Measurements from ENCODE around the gene NSA2. TPM values are rescaled to one million over a fixed set of nuclear protein-coding genes. Genes with fewer than 3 reads are reported as not detected.

The NSA2 gene
- total and polyA plus RNA-seq, 2 of the 13 experiments (the other 11 are each of a cell fraction or from before 2014, with no cell fraction given): 33.0 to 101 TPM

- no peak overlapping the region for H3K9ac ChIP-seq (ENCODE audit: insufficient read depth, low read depth, low read length)
- no peaks in the 10 kb centered on the region for H3K27me3 ChIP-seq (ENCODE audit: control insufficient read depth in 1 of 2, insufficient read depth in 2 of 2, low read length in 2 of 2)
- H4K20me1 ChIP-seq (ENCODE audit: insufficient read depth, low read length): no peaks in the 10 kb centered on the region
- FAIRE-seq (no peak), ATAC-seq (peak; percentile 38), DNase-seq (ENCODE audit: low spot score) (peak; percentile 3)
- no TSS peak for BruUV-seq (replicated peaks)
- 99% methylated on average over 16 of the region's 21 CpGs for WGBS (ENCODE audit: low lambda C conversion rate)
- intact Hi-C loops (cut with micrococcal nuclease; ENCODE audit: unreplicated experiment): no loop called here
- H3K27ac ChIP-seq (ENCODE audit: extremely low read length, insufficient read depth, low read length): no peak overlapping the region
- in situ Hi-C loops (cut with HindIII; ENCODE audit: extremely low pct_ligation_motif_present, low pct_unique_long_range_greater_than_20kb): no loop called here
- no peak overlapping the region for H3K4me3 ChIP-seq (replicated peaks in 1 of 3; ENCODE audit: insufficient read depth in 1 of 3, low read depth in 2 of 3, low read length in 3 of 3)
- ChIA-PET POLR2A (no interaction called here), CTCF (ENCODE audit: low intra/inter-chr PET ratio, low total read pairs) (no interaction called here)
- no peak overlapping the region for H3K4me2 ChIP-seq (ENCODE audit: low read depth, low read length)
- H2AFZ ChIP-seq (ENCODE audit: low read length): no peak overlapping the region
- H3K9me3 ChIP-seq (ENCODE audit: low read length): no peaks in the 10 kb centered on the region
- H3K79me2 ChIP-seq (ENCODE audit: insufficient read depth, low read length): no peaks in the 10 kb centered on the region
- no peaks in the 10 kb centered on the region for H3K4me1 ChIP-seq (ENCODE audit: insufficient read depth, low read length)
- TF ChIP-seq ZBTB33 (CRISPR knock-in tag; IDR thresholded peaks at IDR 0.05): 0 out of 2 replicates have a peak, but pooled peaks have one; percentile 33
- no peak for TF ChIP-seq ZNF567 (CRISPR knock-in tag; IDR thresholded peaks at IDR 0.05; ENCODE audit: borderline replicate concordance)
- peak; percentile 25; the same call in 1 of the 2 replicates for TF ChIP-seq ZNF687 (CRISPR knock-in tag; IDR thresholded peaks at IDR 0.05)
- no peak for TF ChIP-seq HDAC6 (IDR thresholded peaks at IDR 0.05; ENCODE audit: low read depth, low read length)
- peaks cover 25 to 68% of the 10 kb centered on the region in 2 experiments for H3K36me3 ChIP-seq (replicated peaks in 1 of 2; ENCODE audit: control insufficient read depth in 1 of 2, insufficient read depth in 2 of 2, low read length in 2 of 2)
Measured at GRCh38 chr5:74798977-74799911, 32.2 kb downstream of the NSA2 start.
